Epithelial cell of esophagus (primary cell): ENCODE results near the gene CFAP43.

Experiments
- DNase-seq: peaks from one replicate; pipeline ENCODE4 v3.0.0; 2010; ENCODE audit warnings: low read depth
- H3K4me3 ChIP-seq: 2 replicates; pipeline ENCODE4 v1.5.1; 2011; ENCODE audit warnings: mild to moderate bottlenecking, low read length, control low read depth
- CTCF ChIP-seq: IDR thresholded peaks from 2 replicates; pipeline ENCODE4 v1.5.1; 2011; ENCODE audit warnings: low read depth, mild to moderate bottlenecking, low read length, control low read depth, inconsistent platforms; ENCODE audit not compliant: insufficient read depth; ENCODE audit errors: missing control alignments

The CFAP43 gene

GRCh38 chr10:104256335-104256961, 24.3 kb upstream of the CFAP43 start:
- DNase-seq: peak; percentile 22
- H3K4me3 ChIP-seq: peak overlapping the region; percentile 71
- TF ChIP-seq CTCF: no peak

GRCh38 chr10:104255311-104255981, 23.3 kb upstream of the CFAP43 start:
- DNase-seq: peak; percentile 75
- TF ChIP-seq CTCF: no peak
- peak overlapping the region; percentile 71 for H3K4me3 ChIP-seq

GRCh38 chr10:104254493-104255310, 22.5 kb upstream of the CFAP43 start, which contains the start of gene GSTO1:
TSS of gene GSTO1 (plus strand) at chr10:104254892. CDS start at chr10:104254929, 37 bp downstream.
- no peak for TF ChIP-seq CTCF
- peak; percentile 65 for DNase-seq
- peak within 1 kb of the TSS; percentile 71 for H3K4me3 ChIP-seq

GRCh38 chr10:104253606-104254410, 21.6 kb upstream of the CFAP43 start:
- no peak for TF ChIP-seq CTCF
- peak overlapping the region; percentile 71 for H3K4me3 ChIP-seq
- DNase-seq: no peak

GRCh38 chr10:104253106-104253505, 20.9 kb upstream of the CFAP43 start:
- TF ChIP-seq CTCF: no peak
- DNase-seq: no peak
- H3K4me3 ChIP-seq: no peak overlapping the region

- no peak for DNase-seq
- H3K4me3 ChIP-seq: no peak overlapping the region
- no peak for TF ChIP-seq CTCF
These were observed 20.2 kb upstream of the CFAP43 start for GRCh38 chr10:104252368-104252767.
